GM23338 (cell line): ENCODE data around the gene CNTNAP4. TPM values are rescaled to one million over a fixed set of nuclear protein-coding genes. Genes with fewer than 3 reads are reported as not detected.
A peak's percentile ranks its signal among the peaks of the same experiment; 100 is the strongest.

Experiments
- ATAC-seq: fragments of 200-7000 bp; cut with Tn5 transposase; 3 replicates; pipeline ENCODE4 v1.9.1; 2020
- DNase-seq: peaks from one replicate; pipeline ENCODE4 v3.0.0-alpha.2; 2015; ENCODE audit warnings: low spot score
- H2AFZ ChIP-seq: fragments of 200-600 bp; sonication (generic); 2 replicates; pipeline ENCODE4 v1.8.0; 2016; ENCODE audit warnings: antibody characterized with exemption, mild to moderate bottlenecking, moderate library complexity
- H3F3A ChIP-seq: fragments of 200-600 bp; sonication (generic); replicated peaks from 2 replicates; pipeline ENCODE4 v1.8.0; 2017; ENCODE audit warnings: antibody characterized with exemption, mixed run types, low read depth
- H3K27ac ChIP-seq: fragments of 200-600 bp; sonication (generic); 2 replicates; pipeline ENCODE4 v1.6.1; 2016; ENCODE audit warnings: low read depth
- H3K27me3 ChIP-seq: fragments of 200-600 bp; sonication (generic); 2 replicates; pipeline ENCODE4 v1.8.0; 2016; ENCODE audit warnings: mild to moderate bottlenecking, mixed run types, moderate library complexity; ENCODE audit not compliant: insufficient read depth
- H3K36me3 ChIP-seq: fragments of 200-600 bp; sonication (generic); 2 replicates; pipeline ENCODE4 v1.8.0; 2016; ENCODE audit warnings: mild to moderate bottlenecking; ENCODE audit not compliant: insufficient read depth
- H3K4me1 ChIP-seq: fragments of 200-600 bp; sonication (generic); 2 replicates; pipeline ENCODE4 v1.8.0; 2016; ENCODE audit warnings: mild to moderate bottlenecking, moderate library complexity; ENCODE audit not compliant: insufficient read depth
- H3K4me2 ChIP-seq: fragments of 200-600 bp; sonication (generic); 2 replicates; pipeline ENCODE4 v1.7.1; 2017; ENCODE audit warnings: mixed run types
- H3K4me3 ChIP-seq: fragments of 200-600 bp; sonication (generic); 2 replicates; pipeline ENCODE4 v1.6.1; 2016; ENCODE audit warnings: mixed run types
- H3K79me2 ChIP-seq: fragments of 200-600 bp; sonication (generic); replicated peaks from 2 replicates; pipeline ENCODE4 v1.8.0; 2017; ENCODE audit warnings: mild to moderate bottlenecking; ENCODE audit not compliant: insufficient read depth
- H3K9me2 ChIP-seq: fragments of 200-600 bp; sonication (generic); 2 replicates; pipeline ENCODE4 v1.8.0; 2017; ENCODE audit not compliant: insufficient read depth
- H4K20me1 ChIP-seq: fragments of 200-600 bp; sonication (generic); replicated peaks from 2 replicates; pipeline ENCODE4 v1.8.0; 2017; ENCODE audit warnings: mild to moderate bottlenecking; ENCODE audit not compliant: insufficient read depth
- H3K27ac Mint-ChIP-seq: 2 replicates; pipeline ENCODE4 v1.8.0; 2020; ENCODE audit warnings: inconsistent platforms, mild to moderate bottlenecking, moderate library complexity, mixed read lengths
- H3K27me3 Mint-ChIP-seq: 3 replicates; pipeline ENCODE4 v1.8.0; 2022; ENCODE audit warnings: low read depth, mild to moderate bottlenecking, moderate library complexity, mixed read lengths, inconsistent platforms; ENCODE audit not compliant: insufficient read depth, poor library complexity
- H3K36me3 Mint-ChIP-seq: 3 replicates; pipeline ENCODE4 v1.8.0; 2021; ENCODE audit warnings: low read depth, mild to moderate bottlenecking, inconsistent platforms, moderate library complexity, mixed read lengths
- H3K4me1 Mint-ChIP-seq: 3 replicates; pipeline ENCODE4 v1.8.0; 2020; ENCODE audit warnings: mild to moderate bottlenecking, inconsistent platforms, mixed read lengths
- H3K4me3 Mint-ChIP-seq: 3 replicates; pipeline ENCODE4 v1.8.0; 2021; ENCODE audit warnings: moderate library complexity, mild to moderate bottlenecking, inconsistent platforms, mixed read lengths
- H3K9me3 Mint-ChIP-seq: 3 replicates; pipeline ENCODE4 v1.8.0; 2020; ENCODE audit warnings: moderate library complexity, mild to moderate bottlenecking, inconsistent platforms, mixed read lengths
- CREB1 ChIP-seq: fragments of 250-450 bp; sonication (Bioruptor Pico); IDR thresholded peaks from 2 replicates; pipeline ENCODE4 v1.5.0; 2020; ENCODE audit warnings: low read depth, mild to moderate bottlenecking, moderate library complexity
- ETS1 ChIP-seq: IDR thresholded peaks from 2 replicates; pipeline ENCODE4 v1.6.1; 2016; ENCODE audit warnings: antibody characterized with exemption
- EZH2 ChIP-seq: fragments of 200-600 bp; sonication (generic); IDR thresholded peaks from one replicate; pipeline ENCODE4 v1.8.0; 2017; ENCODE audit warnings: antibody characterized with exemption, mild to moderate bottlenecking, low read depth; ENCODE audit not compliant: unreplicated experiment
- EZH2phosphoT487 ChIP-seq: fragments of 200-600 bp; sonication (generic); IDR thresholded peaks from one replicate; pipeline ENCODE4 v1.8.1; 2018; ENCODE audit warnings: antibody characterized with exemption; ENCODE audit not compliant: unreplicated experiment
- JUNB ChIP-seq: IDR thresholded peaks from one replicate; pipeline ENCODE4 v1.6.1; 2016; ENCODE audit warnings: antibody characterized with exemption; ENCODE audit not compliant: unreplicated experiment
- NANOG ChIP-seq: IDR thresholded peaks from 2 replicates; pipeline ENCODE4 v1.6.1; 2016; ENCODE audit warnings: antibody characterized with exemption, borderline replicate concordance
- POLR2AphosphoS5 ChIP-seq: IDR thresholded peaks from 2 replicates; pipeline ENCODE4 v1.6.1; 2016; ENCODE audit warnings: antibody characterized with exemption, low read depth
- REST ChIP-seq: IDR thresholded peaks from one replicate; pipeline ENCODE4 v1.6.1; 2018; ENCODE audit warnings: antibody characterized with exemption; ENCODE audit not compliant: unreplicated experiment
- STAT1 ChIP-seq: IDR thresholded peaks from one replicate; pipeline ENCODE4 v1.6.1; 2016; ENCODE audit warnings: antibody characterized with exemption; ENCODE audit not compliant: unreplicated experiment
- ZNF114 ChIP-seq: fragments of 250-450 bp; sonication (Bioruptor Pico); IDR thresholded peaks from 2 replicates; pipeline ENCODE4 v1.5.0; 2020; ENCODE audit warnings: mild to moderate bottlenecking, moderate library complexity
- ZNF331 ChIP-seq: fragments of 250-450 bp; sonication (Bioruptor Pico); IDR thresholded peaks from 2 replicates; pipeline ENCODE4 v1.5.0; 2020; ENCODE audit warnings: low read depth, mild to moderate bottlenecking, moderate library complexity
- polyA plus RNA-seq: library from polyadenylated mRNA; unstranded; fragments of >200 nt; fragmentation: Nextera tagmentation; extraction: Ambion mirVana; gene quantifications from 2 replicates; pipeline ENCODE4 v1.2.1, GENCODE V29; 2016
- total RNA-seq: library from RNA; depleted of rRNA; stranded (reverse); fragments of >200 nt; shearing (Covaris generic); gene quantifications from 2 replicates; pipeline ENCODE4 v1.2.3, GENCODE V29; 2014
- TF ChIP-seq, protein P1 (sequence below), 2 experiments: fragments of 200-600 bp in 1 of 2; sonication (generic) in 1 of 2; conservative IDR thresholded peaks; 2 replicates each; pipeline versions ENCODE4 v1.5.1 to v1.6.1; 2016 to 2017; ENCODE audit warnings: antibody characterized with exemption in 2 of 2, low read depth in 2 of 2, mild to moderate bottlenecking in 2 of 2, moderate library complexity in 1 of 2
- TF ChIP-seq, protein P2 (sequence below): fragments of 250-450 bp; sonication (Bioruptor Pico); IDR thresholded peaks from 2 replicates; pipeline ENCODE4 v1.5.0; 2020; ENCODE audit warnings: mild to moderate bottlenecking, moderate library complexity

The CNTNAP4 gene
- total and polyA plus RNA-seq, 2 experiments from 2014 or later, result not detected

DNA sequence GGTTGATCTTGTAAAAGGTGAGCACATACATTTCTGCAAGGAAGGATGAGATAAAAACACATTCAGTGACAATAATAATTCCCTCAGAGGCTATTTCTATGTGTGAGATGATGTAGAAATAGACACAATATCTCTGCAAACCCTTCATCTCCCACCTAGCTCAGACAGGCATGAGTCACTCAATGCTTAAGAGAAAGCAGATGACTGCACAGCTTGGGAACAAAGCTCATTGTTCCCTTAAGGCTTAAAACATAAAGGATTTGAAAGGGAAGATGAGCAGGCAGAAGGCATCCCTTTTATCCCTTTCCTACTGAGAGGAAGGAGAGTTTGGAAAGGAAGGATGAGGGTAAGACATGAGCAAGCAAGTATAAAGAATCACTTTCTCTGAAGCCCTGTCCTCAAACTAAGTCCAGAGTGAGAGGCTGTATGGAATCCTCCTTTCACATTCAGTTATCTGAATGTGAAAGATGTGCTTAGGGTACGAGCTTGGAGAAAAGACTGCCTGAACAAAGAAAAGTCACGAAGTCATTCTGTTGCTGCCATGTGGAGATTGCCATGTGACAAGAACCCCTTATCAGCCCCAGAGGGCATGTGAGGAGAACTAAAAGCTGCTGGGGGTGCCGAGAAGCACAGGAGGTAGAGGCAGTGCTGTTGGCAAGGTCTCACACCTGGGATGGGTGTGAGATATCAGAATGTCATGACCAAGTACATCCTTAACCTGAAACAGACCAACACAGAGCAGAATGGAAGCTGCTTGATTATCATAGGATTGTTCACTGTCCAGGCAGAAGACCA is 58.2 kb downstream of the CNTNAP4 start:
- H3K27ac Mint-ChIP-seq, result 0 out of 2 replicates have a peak overlapping the region, but pooled peaks have one; percentile 62
- Histone ChIP-seq H3K4me1 (peaks cover 5% of the 10 kb centered on the region; the same call in 1 of the 2 replicates), H3K9me2 (peaks cover 12% of the 10 kb centered on the region; the same call in 1 of the 2 replicates), H4K20me1 (no peaks in the 10 kb centered on the region), H3F3A (no peaks in the 10 kb centered on the region), H3K4me3 (no peak overlapping the region), H3K4me2 (no peak overlapping the region), H3K79me2 (no peaks in the 10 kb centered on the region), H3K27ac (no peak overlapping the region), H3K27me3 (no peaks in the 10 kb centered on the region), H3K36me3 (no peaks in the 10 kb centered on the region), H2AFZ (peak overlapping the region; percentile 81; the same call in 1 of the 2 replicates)
- H3K4me3 Mint-ChIP-seq, result no peak overlapping the region
- H3K4me1 Mint-ChIP-seq, result no peaks in the 10 kb centered on the region
- ATAC-seq (no peak), DNase-seq (no peak)
- no peak for TF ChIP-seq ETS1
- no peak for TF ChIP-seq EZH2phosphoT487
- TF ChIP-seq, protein P1, sequence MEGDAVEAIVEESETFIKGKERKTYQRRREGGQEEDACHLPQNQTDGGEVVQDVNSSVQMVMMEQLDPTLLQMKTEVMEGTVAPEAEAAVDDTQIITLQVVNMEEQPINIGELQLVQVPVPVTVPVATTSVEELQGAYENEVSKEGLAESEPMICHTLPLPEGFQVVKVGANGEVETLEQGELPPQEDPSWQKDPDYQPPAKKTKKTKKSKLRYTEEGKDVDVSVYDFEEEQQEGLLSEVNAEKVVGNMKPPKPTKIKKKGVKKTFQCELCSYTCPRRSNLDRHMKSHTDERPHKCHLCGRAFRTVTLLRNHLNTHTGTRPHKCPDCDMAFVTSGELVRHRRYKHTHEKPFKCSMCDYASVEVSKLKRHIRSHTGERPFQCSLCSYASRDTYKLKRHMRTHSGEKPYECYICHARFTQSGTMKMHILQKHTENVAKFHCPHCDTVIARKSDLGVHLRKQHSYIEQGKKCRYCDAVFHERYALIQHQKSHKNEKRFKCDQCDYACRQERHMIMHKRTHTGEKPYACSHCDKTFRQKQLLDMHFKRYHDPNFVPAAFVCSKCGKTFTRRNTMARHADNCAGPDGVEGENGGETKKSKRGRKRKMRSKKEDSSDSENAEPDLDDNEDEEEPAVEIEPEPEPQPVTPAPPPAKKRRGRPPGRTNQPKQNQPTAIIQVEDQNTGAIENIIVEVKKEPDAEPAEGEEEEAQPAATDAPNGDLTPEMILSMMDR (conservative IDR thresholded peaks at IDR 0.05; ENCODE audit: low read depth in 2 of 2), result no peak
- TF ChIP-seq, protein P2, sequence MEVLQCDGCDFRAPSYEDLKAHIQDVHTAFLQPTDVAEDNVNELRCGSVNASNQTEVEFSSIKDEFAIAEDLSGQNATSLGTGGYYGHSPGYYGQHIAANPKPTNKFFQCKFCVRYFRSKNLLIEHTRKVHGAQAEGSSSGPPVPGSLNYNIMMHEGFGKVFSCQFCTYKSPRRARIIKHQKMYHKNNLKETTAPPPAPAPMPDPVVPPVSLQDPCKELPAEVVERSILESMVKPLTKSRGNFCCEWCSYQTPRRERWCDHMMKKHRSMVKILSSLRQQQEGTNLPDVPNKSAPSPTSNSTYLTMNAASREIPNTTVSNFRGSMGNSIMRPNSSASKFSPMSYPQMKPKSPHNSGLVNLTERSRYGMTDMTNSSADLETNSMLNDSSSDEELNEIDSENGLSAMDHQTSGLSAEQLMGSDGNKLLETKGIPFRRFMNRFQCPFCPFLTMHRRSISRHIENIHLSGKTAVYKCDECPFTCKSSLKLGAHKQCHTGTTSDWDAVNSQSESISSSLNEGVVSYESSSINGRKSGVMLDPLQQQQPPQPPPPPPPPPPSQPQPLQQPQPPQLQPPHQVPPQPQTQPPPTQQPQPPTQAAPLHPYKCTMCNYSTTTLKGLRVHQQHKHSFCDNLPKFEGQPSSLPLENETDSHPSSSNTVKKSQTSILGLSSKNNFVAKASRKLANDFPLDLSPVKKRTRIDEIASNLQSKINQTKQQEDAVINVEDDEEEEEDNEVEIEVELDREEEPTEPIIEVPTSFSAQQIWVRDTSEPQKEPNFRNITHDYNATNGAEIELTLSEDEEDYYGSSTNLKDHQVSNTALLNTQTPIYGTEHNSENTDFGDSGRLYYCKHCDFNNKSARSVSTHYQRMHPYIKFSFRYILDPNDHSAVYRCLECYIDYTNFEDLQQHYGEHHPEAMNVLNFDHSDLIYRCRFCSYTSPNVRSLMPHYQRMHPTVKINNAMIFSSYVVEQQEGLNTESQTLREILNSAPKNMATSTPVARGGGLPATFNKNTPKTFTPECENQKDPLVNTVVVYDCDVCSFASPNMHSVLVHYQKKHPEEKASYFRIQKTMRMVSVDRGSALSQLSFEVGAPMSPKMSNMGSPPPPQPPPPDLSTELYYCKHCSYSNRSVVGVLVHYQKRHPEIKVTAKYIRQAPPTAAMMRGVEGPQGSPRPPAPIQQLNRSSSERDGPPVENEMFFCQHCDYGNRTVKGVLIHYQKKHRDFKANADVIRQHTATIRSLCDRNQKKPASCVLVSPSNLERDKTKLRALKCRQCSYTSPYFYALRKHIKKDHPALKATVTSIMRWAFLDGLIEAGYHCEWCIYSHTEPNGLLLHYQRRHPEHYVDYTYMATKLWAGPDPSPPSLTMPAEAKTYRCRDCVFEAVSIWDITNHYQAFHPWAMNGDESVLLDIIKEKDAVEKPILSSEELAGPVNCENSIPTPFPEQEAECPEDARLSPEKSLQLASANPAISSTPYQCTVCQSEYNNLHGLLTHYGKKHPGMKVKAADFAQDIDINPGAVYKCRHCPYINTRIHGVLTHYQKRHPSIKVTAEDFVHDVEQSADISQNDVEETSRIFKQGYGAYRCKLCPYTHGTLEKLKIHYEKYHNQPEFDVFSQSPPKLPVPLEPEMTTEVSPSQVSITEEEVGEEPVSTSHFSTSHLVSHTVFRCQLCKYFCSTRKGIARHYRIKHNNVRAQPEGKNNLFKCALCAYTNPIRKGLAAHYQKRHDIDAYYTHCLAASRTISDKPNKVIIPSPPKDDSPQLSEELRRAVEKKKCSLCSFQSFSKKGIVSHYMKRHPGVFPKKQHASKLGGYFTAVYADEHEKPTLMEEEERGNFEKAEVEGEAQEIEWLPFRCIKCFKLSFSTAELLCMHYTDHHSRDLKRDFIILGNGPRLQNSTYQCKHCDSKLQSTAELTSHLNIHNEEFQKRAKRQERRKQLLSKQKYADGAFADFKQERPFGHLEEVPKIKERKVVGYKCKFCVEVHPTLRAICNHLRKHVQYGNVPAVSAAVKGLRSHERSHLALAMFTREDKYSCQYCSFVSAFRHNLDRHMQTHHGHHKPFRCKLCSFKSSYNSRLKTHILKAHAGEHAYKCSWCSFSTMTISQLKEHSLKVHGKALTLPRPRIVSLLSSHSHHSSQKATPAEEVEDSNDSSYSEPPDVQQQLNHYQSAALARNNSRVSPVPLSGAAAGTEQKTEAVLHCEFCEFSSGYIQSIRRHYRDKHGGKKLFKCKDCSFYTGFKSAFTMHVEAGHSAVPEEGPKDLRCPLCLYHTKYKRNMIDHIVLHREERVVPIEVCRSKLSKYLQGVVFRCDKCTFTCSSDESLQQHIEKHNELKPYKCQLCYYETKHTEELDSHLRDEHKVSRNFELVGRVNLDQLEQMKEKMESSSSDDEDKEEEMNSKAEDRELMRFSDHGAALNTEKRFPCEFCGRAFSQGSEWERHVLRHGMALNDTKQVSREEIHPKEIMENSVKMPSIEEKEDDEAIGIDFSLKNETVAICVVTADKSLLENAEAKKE (CRISPR knock-in tag), result no peak
- no peak for TF ChIP-seq REST
- TF ChIP-seq STAT1, result no peak
- no peak for TF ChIP-seq CREB1 (CRISPR knock-in tag)
- no peak for TF ChIP-seq EZH2
- TF ChIP-seq POLR2AphosphoS5, result no peak
- no peak for TF ChIP-seq NANOG
- TF ChIP-seq ZNF331 (CRISPR knock-in tag), result no peak
- no peak for TF ChIP-seq ZNF114 (CRISPR knock-in tag)
- no peak for TF ChIP-seq JUNB
- peaks cover 10% of the 10 kb centered on the region; the same call in 2 of the 3 replicates for H3K36me3 Mint-ChIP-seq
- no peaks in the 10 kb centered on the region for H3K27me3 Mint-ChIP-seq
- peaks cover 74% of the 10 kb centered on the region for H3K9me3 Mint-ChIP-seq
